22Rv1 (cell line): ENCODE measurements around the gene ANTXR1.

ENCODE experiments used
- ZFX ChIP-seq: fragments of 450-650 bp; IDR thresholded peaks from 2 replicates; pipeline ENCODE4 v1.6.1; 2017; ENCODE audit warnings: antibody characterized with exemption, borderline replicate concordance
- TF ChIP-seq, protein P1 (sequence below): fragments of 450-650 bp; IDR thresholded peaks from 2 replicates; pipeline ENCODE4 v1.5.1; 2017; ENCODE audit warnings: mild to moderate bottlenecking

DNA sequence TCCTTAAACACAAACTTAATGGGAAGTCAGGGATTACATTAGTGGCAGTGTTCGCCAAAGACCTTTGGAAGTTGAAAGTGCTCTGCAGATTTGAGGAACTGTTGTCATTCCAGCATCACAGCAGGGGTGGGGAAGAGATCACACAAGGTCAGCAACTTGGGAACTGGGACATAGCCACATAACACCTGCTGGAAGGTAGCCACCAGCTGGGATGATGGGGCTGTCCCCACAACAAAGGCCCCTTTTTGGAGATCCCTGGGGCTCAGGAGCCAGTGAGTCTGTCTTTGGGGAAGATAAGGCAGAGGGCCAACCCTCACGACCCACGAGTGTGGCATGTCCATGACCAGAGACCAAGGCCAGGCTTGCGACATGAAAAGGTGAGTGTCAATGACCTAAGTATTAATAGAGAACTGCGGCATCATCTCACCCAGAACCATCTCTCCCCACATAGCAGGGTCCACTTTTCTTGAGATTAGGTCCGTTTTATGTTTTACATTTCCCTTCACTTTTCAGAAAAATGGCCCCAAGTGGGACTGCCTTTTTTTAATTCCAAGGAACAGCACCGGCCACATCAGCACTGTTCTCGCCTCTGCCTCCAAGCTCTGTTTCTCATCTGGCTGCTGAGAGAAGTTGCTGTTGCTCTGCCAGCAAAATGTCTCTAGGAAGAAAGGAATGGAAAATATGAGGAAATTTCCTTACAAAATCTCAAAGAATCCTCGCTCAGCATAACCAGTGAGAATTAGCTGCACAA, 267.1 kb downstream of the ANTXR1 start:
- TF ChIP-seq, protein P1, sequence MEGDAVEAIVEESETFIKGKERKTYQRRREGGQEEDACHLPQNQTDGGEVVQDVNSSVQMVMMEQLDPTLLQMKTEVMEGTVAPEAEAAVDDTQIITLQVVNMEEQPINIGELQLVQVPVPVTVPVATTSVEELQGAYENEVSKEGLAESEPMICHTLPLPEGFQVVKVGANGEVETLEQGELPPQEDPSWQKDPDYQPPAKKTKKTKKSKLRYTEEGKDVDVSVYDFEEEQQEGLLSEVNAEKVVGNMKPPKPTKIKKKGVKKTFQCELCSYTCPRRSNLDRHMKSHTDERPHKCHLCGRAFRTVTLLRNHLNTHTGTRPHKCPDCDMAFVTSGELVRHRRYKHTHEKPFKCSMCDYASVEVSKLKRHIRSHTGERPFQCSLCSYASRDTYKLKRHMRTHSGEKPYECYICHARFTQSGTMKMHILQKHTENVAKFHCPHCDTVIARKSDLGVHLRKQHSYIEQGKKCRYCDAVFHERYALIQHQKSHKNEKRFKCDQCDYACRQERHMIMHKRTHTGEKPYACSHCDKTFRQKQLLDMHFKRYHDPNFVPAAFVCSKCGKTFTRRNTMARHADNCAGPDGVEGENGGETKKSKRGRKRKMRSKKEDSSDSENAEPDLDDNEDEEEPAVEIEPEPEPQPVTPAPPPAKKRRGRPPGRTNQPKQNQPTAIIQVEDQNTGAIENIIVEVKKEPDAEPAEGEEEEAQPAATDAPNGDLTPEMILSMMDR: no peak
- no peak for TF ChIP-seq ZFX
